ENCODE results near the gene MMP24OS.

Gene MMP24OS

GRCh38 chr20:35305682-35306556 lies 28.0 kb upstream of the MMP24OS start:
- DNase-seq, result peak; percentile 94

GRCh38 chr20:35304956-35305355 lies 27.0 kb upstream of the MMP24OS start:
- no peak for DNase-seq

GRCh38 chr20:35303735-35304491 lies 26.0 kb upstream of the MMP24OS start:
- peak; percentile 88 for DNase-seq

GRCh38 chr20:35303382-35303734 lies 25.4 kb upstream of the MMP24OS start:
- no peak for DNase-seq

GRCh38 chr20:35302421-35303335 lies 24.8 kb upstream of the MMP24OS start:
- DNase-seq, result no peak

GRCh38 chr20:35301426-35301825 lies 23.5 kb upstream of the MMP24OS start:
- DNase-seq, result no peak

GRCh38 chr20:35300469-35301262 lies 22.7 kb upstream of the MMP24OS start:
- DNase-seq, result no peak

- no peak for DNase-seq
Observed at GRCh38 chr20:35299780-35300179, 21.9 kb upstream of the MMP24OS start.

GRCh38 chr20:35298264-35298663 lies 20.3 kb upstream of the MMP24OS start:
- no peak for DNase-seq

GRCh38 chr20:35297740-35298139 lies 19.8 kb upstream of the MMP24OS start:
- DNase-seq, result no peak

GRCh38 chr20:35297155-35297554 lies 19.2 kb upstream of the MMP24OS start:
- DNase-seq, result no peak

- DNase-seq, result no peak
Observed at GRCh38 chr20:35296101-35296554, 18.2 kb upstream of the MMP24OS start.

- DNase-seq, result no peak
Observed at GRCh38 chr20:35295674-35296073, 17.8 kb upstream of the MMP24OS start.

GRCh38 chr20:35295058-35295457 lies 17.1 kb upstream of the MMP24OS start:
- no peak for DNase-seq

GRCh38 chr20:35294293-35294685 lies 16.4 kb upstream of the MMP24OS start:
- DNase-seq, result no peak

- no peak for DNase-seq
Observed at GRCh38 chr20:35293303-35294292, 15.7 kb upstream of the MMP24OS start.

GRCh38 chr20:35292504-35293285 lies 14.8 kb upstream of the MMP24OS start:
- DNase-seq, result no peak

GRCh38 chr20:35291654-35292503 lies 14.0 kb upstream of the MMP24OS start, which contains the start of gene FAM83C:
TSS of gene FAM83C (minus strand) at chr20:35292425. CDS start at chr20:35292304, 121 bp downstream.
- DNase-seq, result no peak

- no peak for DNase-seq
Observed at GRCh38 chr20:35290887-35291417, 13.0 kb upstream of the MMP24OS start.

All from suppressor macrophage treated with lipopolysaccharide for 4 hours (primary cell).